Esophagus muscularis mucosa (tissue), 4 donors: ENCODE measurements around the gene GRID2IP.

Experiments
- CTCF ChIP-seq, 3 experiments: fragments of 200-600 bp in 2 of 3; fragments of 450-650 bp in 1 of 3; sonication (generic) in 2 of 3; IDR thresholded peaks; one replicate each; pipeline ENCODE4 v1.5.1; 2017 to 2019; ENCODE audit warnings: antibody characterized with exemption in 3 of 3, mild to moderate bottlenecking in 2 of 3, moderate library complexity in 1 of 3
- EP300 ChIP-seq: sonication (generic); formaldehyde crosslinking; IDR thresholded peaks from one replicate; pipeline ENCODE4 v1.6.1; 2017; ENCODE audit warnings: antibody characterized with exemption
- POLR2A ChIP-seq: fragments of 450-650 bp; IDR thresholded peaks from one replicate; pipeline ENCODE4 v1.6.1; 2017; ENCODE audit warnings: antibody characterized with exemption, moderate library complexity, mild to moderate bottlenecking, low read depth

DNA sequence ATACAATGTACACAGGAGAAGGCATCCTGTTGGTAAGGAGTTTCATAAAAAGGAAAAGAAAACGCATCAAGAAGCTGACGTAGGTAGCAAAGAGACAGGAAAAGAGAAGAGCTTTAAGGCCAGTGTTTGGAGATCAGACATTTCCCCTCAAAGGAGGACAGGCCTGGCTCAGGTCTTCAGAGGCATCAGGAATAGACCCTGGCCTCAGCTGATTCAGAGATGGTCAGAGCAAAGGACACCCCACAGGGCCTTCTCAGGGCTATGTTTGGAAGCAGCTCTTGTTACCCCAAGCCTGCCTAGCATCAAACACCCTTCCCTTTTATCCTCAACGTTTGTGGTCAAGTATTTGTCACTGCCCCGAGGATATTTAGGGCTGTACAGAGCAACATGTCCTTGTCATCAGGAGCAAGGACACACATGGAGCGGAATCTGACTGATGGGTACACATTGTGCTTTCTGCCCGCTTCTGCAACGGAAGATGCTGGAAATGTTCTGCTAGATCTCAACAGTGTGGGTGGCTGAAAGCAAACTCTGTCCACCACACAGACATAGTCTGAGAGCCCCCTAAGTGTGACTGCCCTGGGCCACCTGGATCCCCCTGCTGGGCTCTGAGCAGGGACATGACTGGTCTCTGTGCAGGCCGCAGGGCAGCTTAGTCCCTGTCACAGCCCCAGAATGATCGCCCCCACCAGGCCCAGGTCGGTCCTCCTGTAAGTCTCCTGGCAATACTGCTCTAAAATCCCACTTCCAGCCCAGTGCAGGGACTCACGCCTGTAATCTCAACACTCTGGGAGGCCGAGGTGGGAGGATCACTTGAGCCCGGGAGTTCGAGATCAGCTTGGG lies 25.0 kb upstream of the GRID2IP start:
- TF ChIP-seq CTCF (IDR thresholded peaks at IDR 0.05), result no peak
- no peak for TF ChIP-seq POLR2A
- TF ChIP-seq EP300, result no peak
